SK-N-SH (cell line): ENCODE data around the gene RAB3GAP2.

ENCODE experiments used
- CTCF ChIP-seq: fragments of 200-600 bp; sonication (generic); IDR thresholded peaks from 2 replicates; pipeline ENCODE4 v1.6.1; 2017; ENCODE audit warnings: antibody characterized with exemption, mild to moderate bottlenecking, moderate library complexity
- GATA2 ChIP-seq: sonication (generic); formaldehyde crosslinking; IDR thresholded peaks from 2 replicates; pipeline ENCODE4 v1.5.0; 2020; ENCODE audit warnings: mild to moderate bottlenecking, missing genetic modification reagents
- MAX ChIP-seq: IDR thresholded peaks from 2 replicates; pipeline ENCODE4 v1.4.0; 2012; ENCODE audit warnings: low read depth
- RAD21 ChIP-seq: IDR thresholded peaks from 2 replicates; pipeline ENCODE4 v1.6.1; 2012; ENCODE audit warnings: mild to moderate bottlenecking, low read length
- RCOR1 ChIP-seq: fragments of 150-350 bp; IDR thresholded peaks from 2 replicates; pipeline ENCODE4 v1.6.1; 2017; ENCODE audit warnings: antibody characterized with exemption, low read length
- REST ChIP-seq: IDR thresholded peaks from 2 replicates; pipeline ENCODE4 v1.6.1; 2012; ENCODE audit warnings: mild to moderate bottlenecking, low read depth, low read length, moderate library complexity
- TF ChIP-seq, protein P1 (sequence below): IDR thresholded peaks from 2 replicates; pipeline ENCODE4; 2012

- no peak for TF ChIP-seq RAD21
- no peak for TF ChIP-seq CTCF
- TF ChIP-seq GATA2 (CRISPR knock-in tag): no peak
- TF ChIP-seq MAX: no peak
- no peak for TF ChIP-seq RCOR1
- TF ChIP-seq, protein P1, sequence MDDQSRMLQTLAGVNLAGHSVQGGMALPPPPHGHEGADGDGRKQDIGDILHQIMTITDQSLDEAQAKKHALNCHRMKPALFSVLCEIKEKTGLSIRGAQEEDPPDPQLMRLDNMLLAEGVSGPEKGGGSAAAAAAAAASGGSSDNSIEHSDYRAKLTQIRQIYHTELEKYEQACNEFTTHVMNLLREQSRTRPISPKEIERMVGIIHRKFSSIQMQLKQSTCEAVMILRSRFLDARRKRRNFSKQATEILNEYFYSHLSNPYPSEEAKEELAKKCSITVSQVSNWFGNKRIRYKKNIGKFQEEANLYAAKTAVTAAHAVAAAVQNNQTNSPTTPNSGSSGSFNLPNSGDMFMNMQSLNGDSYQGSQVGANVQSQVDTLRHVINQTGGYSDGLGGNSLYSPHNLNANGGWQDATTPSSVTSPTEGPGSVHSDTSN: peak; percentile 61; the same call in 1 of the 2 replicates
- no peak for TF ChIP-seq REST
Measured at GRCh38 chr1:220307607-220308006, 35.4 kb upstream of the RAB3GAP2 start.
